PFSK-1 (cell line): Measurements from ENCODE around the gene FOXS1.

Experiments used
- FOXP2 ChIP-seq: optimal IDR thresholded peaks from 2 replicates; pipeline ENCODE3; 2011; ENCODE audit warnings: borderline replicate concordance, control low read depth, inconsistent platforms; ENCODE audit not compliant: insufficient read depth; ENCODE audit errors: extremely low read length, extremely low read depth
- POLR2AphosphoS5 ChIP-seq: IDR thresholded peaks from 2 replicates; pipeline ENCODE4 v1.6.1; 2012; ENCODE audit warnings: low read depth, mild to moderate bottlenecking, control low read depth, low read length, moderate library complexity
- SIN3A ChIP-seq: IDR thresholded peaks from 2 replicates; pipeline ENCODE4 v1.6.1; 2012; ENCODE audit warnings: mild to moderate bottlenecking, low read length, moderate library complexity, borderline replicate concordance; ENCODE audit not compliant: insufficient read depth
- TAF1 ChIP-seq: IDR thresholded peaks from 2 replicates; pipeline ENCODE4 v1.6.1; 2012; ENCODE audit warnings: low read length, control low read depth, borderline replicate concordance; ENCODE audit not compliant: insufficient read depth
- TF ChIP-seq, protein P1 (sequence below), 2 experiments: IDR thresholded peaks; 2 replicates each; pipeline versions ENCODE4 v1.6.1 to v1.8.0; 2011 to 2012; ENCODE audit warnings: low read depth in 2 of 2, low read length in 2 of 2, control low read depth in 1 of 2, inconsistent platforms in 1 of 2, mild to moderate bottlenecking in 1 of 2, moderate library complexity in 1 of 2; ENCODE audit not compliant: insufficient read depth in 1 of 2

The FOXS1 gene

DNA sequence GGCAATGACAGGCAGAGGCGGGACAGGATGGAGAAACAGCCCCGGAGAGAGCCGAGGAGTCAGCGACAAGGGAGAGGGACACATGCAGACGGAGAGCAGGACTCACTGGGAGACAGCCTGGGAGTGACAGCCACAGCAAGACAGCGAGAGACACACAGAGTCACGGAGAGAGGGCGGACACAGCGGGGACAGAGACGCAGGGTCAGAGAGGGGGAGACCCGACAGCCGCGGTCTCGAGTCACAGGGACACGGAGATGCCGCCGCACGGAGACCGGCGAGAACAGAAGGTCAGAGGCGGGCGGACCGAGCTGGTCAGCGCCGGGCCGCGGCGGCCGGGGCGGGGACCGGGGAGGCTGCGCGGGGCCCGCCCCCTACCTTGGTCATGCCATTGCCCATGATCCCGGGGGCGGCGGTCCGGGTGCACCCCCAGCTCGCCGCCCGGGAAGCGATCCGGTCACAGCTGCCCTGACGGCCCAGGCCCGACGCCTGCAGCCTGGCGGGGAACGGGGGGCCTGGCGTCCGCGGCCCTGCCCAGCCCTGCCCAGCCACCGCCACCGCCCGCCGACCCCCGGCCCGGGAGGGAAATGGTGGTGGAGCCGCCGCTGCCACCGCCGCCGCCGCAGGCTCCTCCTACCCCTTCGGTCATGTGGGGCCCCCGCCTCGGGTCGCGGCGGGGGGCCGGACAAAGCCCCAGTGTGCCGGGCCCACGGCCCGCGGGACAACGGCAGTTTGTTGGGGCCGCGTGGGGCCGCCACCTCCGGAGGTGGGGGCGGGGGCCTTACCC, 24.7 kb upstream of the FOXS1 start, which contains the start of the genes DUSP15 and TTLL9:
DUSP15 (minus strand) TSS at position 586 of the 784 bp plus-strand sequence; CDS start at position 396, 190 bp downstream.
TTLL9 (plus strand) TSS at position 693 of the 784 bp plus-strand sequence. CDS start 493 bp downstream, outside the sequence.
- TF ChIP-seq POLR2AphosphoS5 (no peak), TAF1 (no peak), FOXP2 (no peak), SIN3A (no peak)
- TF ChIP-seq, protein P1, sequence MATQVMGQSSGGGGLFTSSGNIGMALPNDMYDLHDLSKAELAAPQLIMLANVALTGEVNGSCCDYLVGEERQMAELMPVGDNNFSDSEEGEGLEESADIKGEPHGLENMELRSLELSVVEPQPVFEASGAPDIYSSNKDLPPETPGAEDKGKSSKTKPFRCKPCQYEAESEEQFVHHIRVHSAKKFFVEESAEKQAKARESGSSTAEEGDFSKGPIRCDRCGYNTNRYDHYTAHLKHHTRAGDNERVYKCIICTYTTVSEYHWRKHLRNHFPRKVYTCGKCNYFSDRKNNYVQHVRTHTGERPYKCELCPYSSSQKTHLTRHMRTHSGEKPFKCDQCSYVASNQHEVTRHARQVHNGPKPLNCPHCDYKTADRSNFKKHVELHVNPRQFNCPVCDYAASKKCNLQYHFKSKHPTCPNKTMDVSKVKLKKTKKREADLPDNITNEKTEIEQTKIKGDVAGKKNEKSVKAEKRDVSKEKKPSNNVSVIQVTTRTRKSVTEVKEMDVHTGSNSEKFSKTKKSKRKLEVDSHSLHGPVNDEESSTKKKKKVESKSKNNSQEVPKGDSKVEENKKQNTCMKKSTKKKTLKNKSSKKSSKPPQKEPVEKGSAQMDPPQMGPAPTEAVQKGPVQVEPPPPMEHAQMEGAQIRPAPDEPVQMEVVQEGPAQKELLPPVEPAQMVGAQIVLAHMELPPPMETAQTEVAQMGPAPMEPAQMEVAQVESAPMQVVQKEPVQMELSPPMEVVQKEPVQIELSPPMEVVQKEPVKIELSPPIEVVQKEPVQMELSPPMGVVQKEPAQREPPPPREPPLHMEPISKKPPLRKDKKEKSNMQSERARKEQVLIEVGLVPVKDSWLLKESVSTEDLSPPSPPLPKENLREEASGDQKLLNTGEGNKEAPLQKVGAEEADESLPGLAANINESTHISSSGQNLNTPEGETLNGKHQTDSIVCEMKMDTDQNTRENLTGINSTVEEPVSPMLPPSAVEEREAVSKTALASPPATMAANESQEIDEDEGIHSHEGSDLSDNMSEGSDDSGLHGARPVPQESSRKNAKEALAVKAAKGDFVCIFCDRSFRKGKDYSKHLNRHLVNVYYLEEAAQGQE (IDR thresholded peaks at IDR 0.05; ENCODE audit: insufficient read depth in 1 of 2, low read depth in 2 of 2, low read length in 2 of 2): no peak

DNA sequence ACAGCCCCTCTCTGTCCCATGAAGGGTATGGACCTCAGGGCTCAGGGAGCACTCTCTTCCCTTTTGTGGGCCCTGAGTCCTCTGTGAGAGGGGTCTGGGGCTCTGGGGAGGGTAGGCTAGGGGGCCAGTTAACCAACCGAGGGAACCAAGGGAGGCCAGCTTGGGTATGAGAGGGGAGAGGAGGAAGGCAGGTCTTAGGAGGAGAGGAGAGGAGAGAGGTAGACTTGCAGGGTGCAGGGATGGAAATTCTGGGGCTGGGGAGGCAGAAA, 24.2 kb upstream of the FOXS1 start:
- no peak for TF ChIP-seq SIN3A
- TF ChIP-seq, protein P1 (IDR thresholded peaks at IDR 0.05; ENCODE audit: insufficient read depth in 1 of 2, low read depth in 2 of 2, low read length in 2 of 2): no peak
- TF ChIP-seq FOXP2: no peak
- no peak for TF ChIP-seq TAF1
- TF ChIP-seq POLR2AphosphoS5: no peak

DNA sequence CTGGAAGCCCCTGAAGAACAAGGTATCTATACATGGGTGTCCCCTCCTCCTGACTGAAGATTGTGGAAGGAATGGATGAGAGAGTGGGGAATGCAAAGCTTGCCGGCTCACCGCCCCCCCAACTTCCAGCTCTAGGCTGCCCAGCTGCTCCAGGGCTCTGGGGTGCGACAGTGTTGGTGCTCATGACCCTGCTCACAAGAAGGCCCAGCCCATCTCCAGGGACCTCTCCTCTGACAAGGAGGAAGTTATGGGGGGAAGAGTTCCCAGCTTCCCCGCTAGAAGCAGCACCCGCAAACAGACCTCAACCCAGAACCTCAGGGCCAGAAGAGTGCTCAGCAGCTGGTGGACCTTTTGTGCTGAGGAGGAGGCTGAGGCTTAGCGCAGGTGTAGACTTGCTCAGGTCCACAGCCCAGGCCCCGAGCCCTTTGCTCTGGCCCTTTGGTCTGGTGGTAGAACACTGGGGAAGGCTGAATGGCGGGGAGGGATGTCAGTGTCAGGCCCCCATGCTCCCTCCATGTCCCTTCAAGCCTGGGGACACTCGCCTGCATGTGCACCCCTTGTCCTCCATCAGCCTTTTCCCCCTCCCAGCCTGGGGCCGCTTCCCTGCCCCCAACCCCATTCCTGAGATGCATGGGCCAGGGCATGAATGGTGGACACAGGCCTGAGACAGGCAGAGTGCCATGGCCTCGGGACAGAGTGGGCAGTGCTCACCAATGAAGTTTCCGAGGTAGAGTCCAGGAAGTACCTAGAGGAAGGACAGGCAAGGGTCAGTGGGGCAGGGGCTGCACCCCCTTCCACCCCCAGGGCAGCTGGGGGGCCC, 23.7 kb upstream of the FOXS1 start:
- TF ChIP-seq TAF1 (no peak), POLR2AphosphoS5 (no peak), FOXP2 (no peak), SIN3A (no peak)
- TF ChIP-seq, protein P1 (IDR thresholded peaks at IDR 0.05; ENCODE audit: insufficient read depth in 1 of 2, low read depth in 2 of 2, low read length in 2 of 2): no peak

DNA sequence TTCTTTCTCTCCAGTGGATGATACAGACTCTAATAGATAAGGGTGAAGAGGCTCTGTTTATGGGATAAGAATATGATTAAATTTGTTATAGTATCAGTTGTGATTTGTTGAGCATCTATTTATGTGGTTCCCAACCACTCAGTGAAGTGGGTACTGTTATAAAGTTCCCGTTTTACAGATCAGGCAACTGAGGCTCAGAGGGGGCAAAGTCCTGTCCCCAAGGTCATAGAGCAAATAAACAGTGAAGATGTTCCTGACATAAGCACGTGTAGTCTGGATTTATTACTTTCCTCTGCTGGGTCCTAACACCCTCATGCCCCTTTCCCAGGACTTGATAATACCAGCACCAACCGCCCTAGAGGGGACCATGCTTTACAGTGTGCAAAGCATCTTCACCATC, 20.8 kb upstream of the FOXS1 start:
- TF ChIP-seq TAF1 (no peak), FOXP2 (no peak), POLR2AphosphoS5 (no peak), SIN3A (no peak)
- TF ChIP-seq, protein P1 (IDR thresholded peaks at IDR 0.05; ENCODE audit: insufficient read depth in 1 of 2, low read depth in 2 of 2, low read length in 2 of 2): no peak
